ENCODE measurements around the gene HS3ST4.

DNA sequence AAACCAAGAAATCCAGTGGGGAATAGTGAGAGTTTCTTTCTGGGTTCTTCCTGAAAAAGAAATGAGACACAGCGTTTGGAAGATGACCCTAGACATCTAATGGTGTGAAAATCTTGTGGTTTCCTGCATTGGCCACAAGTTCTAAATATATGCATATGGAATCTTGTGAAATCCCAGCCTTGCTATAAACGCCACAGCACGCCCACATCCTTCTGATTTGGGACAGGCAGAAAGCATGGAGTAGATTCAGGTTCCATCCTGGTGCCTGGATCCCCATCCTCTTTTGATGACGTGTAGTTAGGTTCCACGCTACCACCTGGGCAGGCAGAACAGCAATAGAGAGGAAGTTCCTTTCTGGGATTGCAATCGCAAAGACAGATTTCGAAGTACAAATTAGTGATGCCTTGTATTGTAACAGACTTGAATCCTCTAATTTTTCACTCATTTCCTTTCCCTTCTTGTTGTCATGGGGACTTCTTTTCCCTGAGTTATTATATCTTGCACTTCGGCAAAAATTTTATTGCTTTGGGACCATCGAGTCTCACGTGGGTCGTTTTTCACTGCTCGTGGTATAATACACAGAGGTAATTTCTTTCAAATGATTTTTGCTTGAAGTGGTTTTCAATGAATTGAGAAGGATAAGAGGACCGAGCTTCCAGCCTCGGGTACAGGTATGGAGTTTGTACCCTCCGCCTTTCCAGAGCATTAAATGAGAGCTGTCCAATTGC lies 37.6 kb downstream of the HS3ST4 start:
- TF ChIP-seq, protein P1, sequence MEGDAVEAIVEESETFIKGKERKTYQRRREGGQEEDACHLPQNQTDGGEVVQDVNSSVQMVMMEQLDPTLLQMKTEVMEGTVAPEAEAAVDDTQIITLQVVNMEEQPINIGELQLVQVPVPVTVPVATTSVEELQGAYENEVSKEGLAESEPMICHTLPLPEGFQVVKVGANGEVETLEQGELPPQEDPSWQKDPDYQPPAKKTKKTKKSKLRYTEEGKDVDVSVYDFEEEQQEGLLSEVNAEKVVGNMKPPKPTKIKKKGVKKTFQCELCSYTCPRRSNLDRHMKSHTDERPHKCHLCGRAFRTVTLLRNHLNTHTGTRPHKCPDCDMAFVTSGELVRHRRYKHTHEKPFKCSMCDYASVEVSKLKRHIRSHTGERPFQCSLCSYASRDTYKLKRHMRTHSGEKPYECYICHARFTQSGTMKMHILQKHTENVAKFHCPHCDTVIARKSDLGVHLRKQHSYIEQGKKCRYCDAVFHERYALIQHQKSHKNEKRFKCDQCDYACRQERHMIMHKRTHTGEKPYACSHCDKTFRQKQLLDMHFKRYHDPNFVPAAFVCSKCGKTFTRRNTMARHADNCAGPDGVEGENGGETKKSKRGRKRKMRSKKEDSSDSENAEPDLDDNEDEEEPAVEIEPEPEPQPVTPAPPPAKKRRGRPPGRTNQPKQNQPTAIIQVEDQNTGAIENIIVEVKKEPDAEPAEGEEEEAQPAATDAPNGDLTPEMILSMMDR (IDR thresholded peaks at IDR 0.05) = no peak
- no peak for TF ChIP-seq EZH2 (IDR thresholded peaks at IDR 0.05; ENCODE audit: borderline replicate concordance, insufficient read depth, low read depth, low read length, poor library complexity, severe bottlenecking)

Measured in B cell (primary cell).